Kidney epithelial cell (primary cell): ENCODE results near the gene NRG2. TPM values are rescaled to one million over a fixed set of nuclear protein-coding genes. Genes with fewer than 3 reads are reported as not detected.

Source experiments
- DNase-seq: peaks from one replicate; pipeline ENCODE4 v3.0.0-alpha.2; 2010; ENCODE audit warnings: low read depth
- H3K27me3 ChIP-seq: 2 replicates; pipeline ENCODE4 v1.6.0; 2011; ENCODE audit warnings: low read length; ENCODE audit not compliant: control insufficient read depth, insufficient read depth
- H3K36me3 ChIP-seq: 2 replicates; pipeline ENCODE4 v1.5.1; 2011; ENCODE audit warnings: low read length; ENCODE audit not compliant: control insufficient read depth, insufficient read depth
- H3K4me3 ChIP-seq: 2 replicates; pipeline ENCODE4 v1.5.1; 2011; ENCODE audit warnings: low read depth, mild to moderate bottlenecking, control low read depth, low read length
- CTCF ChIP-seq: IDR thresholded peaks from 2 replicates; pipeline ENCODE4 v1.5.1; 2011; ENCODE audit warnings: mild to moderate bottlenecking, moderate library complexity, low read length, control low read depth, inconsistent platforms; ENCODE audit not compliant: insufficient read depth, poor library complexity, severe bottlenecking
- total RNA-seq: library from RNA; depleted of rRNA; stranded (reverse); fragments of >200 nt; gene quantifications from 2 replicates; pipeline ENCODE4 v1.2.3, GENCODE V29; 2015

The NRG2 gene
- total RNA-seq, 1 donor from 2014 or later, result not detected

- Histone ChIP-seq H3K36me3 (no peaks in the 10 kb centered on the region), H3K4me3 (no peak overlapping the region), H3K27me3 (peaks cover 18% of the 10 kb centered on the region)
- TF ChIP-seq CTCF, result no peak
- no peak for DNase-seq
These were observed 162.5 kb downstream of the NRG2 start for GRCh38 chr5:139880416-139881142.

- no peak for DNase-seq
- Histone ChIP-seq H3K36me3 (no peaks in the 10 kb centered on the region), H3K4me3 (no peak overlapping the region), H3K27me3 (peaks cover 14% of the 10 kb centered on the region)
- TF ChIP-seq CTCF, result no peak
These were observed 165.0 kb downstream of the NRG2 start for GRCh38 chr5:139878093-139878492.

- DNase-seq, result no peak
- H3K36me3 ChIP-seq, result no peaks in the 10 kb centered on the region
- H3K27me3 ChIP-seq, result peaks cover 13% of the 10 kb centered on the region
- H3K4me3 ChIP-seq, result no peak overlapping the region
- TF ChIP-seq CTCF, result no peak
These were observed 165.9 kb downstream of the NRG2 start for GRCh38 chr5:139877129-139877597.

GRCh38 chr5:139875957-139876356 lies 167.1 kb downstream of the NRG2 start:
- no peak overlapping the region for H3K4me3 ChIP-seq
- DNase-seq, result no peak
- TF ChIP-seq CTCF, result no peak
- H3K27me3 ChIP-seq, result peaks cover 10% of the 10 kb centered on the region
- no peaks in the 10 kb centered on the region for H3K36me3 ChIP-seq

GRCh38 chr5:139872851-139873794 lies 170.0 kb downstream of the NRG2 start:
- Histone ChIP-seq H3K36me3 (no peaks in the 10 kb centered on the region), H3K4me3 (no peak overlapping the region), H3K27me3 (peaks cover 11% of the 10 kb centered on the region)
- DNase-seq, result no peak
- no peak for TF ChIP-seq CTCF
